Cardiac atrium fibroblast (primary cell): ENCODE measurements around the gene DENND6B. TPM values are rescaled to one million over a fixed set of nuclear protein-coding genes. Genes with fewer than 3 reads are reported as not detected.

Experiments used
- total RNA-seq: library from RNA; depleted of rRNA; stranded (reverse); fragments of >200 nt; gene quantifications from 2 replicates; pipeline ENCODE4 v1.2.3, GENCODE V29; 2015

DENND6B gene, protein sequence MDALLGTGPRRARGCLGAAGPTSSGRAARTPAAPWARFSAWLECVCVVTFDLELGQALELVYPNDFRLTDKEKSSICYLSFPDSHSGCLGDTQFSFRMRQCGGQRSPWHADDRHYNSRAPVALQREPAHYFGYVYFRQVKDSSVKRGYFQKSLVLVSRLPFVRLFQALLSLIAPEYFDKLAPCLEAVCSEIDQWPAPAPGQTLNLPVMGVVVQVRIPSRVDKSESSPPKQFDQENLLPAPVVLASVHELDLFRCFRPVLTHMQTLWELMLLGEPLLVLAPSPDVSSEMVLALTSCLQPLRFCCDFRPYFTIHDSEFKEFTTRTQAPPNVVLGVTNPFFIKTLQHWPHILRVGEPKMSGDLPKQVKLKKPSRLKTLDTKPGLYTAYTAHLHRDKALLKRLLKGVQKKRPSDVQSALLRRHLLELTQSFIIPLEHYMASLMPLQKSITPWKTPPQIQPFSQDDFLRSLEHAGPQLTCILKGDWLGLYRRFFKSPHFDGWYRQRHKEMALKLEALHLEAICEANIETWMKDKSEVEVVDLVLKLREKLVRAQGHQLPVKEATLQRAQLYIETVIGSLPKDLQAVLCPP
- 0.81 and 4.5 TPM in 2 replicates for total RNA-seq

DNA sequence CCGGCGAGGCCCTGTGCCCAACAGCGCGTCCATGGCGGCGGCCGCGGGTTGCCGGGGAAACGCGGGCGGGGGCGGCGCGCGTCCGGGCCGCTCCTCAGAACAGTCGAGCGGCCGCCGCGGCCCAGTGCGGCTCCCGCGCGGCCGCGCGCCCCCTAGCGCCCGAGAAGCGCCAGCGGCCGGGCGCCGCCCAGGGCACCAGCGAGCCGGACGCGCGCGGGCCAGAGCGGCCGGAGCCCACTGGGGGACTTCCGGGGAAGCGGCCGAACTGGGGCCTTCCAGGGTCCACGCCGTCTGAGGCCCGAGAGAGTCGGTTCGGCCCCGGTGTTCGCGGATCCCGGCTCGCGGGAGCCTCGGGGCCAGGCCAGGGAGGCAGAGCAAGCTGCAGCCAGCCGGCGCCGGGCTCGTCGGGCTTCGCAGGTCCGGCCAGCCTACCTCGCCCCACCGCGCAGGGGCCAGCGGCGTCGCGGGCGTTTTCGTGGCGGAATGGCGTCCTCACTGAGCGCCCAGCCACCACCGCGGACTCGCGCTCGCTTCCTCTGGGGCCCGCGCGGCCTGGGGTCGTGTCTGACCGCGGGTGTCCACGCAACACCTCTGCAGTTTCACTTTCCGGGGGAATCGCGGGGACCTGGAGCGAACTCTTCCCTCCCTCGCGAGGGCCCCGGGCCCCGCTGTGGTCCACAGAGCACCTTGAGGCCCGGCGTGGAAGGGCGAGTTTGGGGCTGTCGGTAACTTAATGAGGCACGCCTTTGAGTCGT lies at the start of gene DENND6B:
Gene DENND6B (minus strand): TSS at position 57 of the 755 bp plus-strand sequence. CDS start 24 bp downstream, at position 33.

DNA sequence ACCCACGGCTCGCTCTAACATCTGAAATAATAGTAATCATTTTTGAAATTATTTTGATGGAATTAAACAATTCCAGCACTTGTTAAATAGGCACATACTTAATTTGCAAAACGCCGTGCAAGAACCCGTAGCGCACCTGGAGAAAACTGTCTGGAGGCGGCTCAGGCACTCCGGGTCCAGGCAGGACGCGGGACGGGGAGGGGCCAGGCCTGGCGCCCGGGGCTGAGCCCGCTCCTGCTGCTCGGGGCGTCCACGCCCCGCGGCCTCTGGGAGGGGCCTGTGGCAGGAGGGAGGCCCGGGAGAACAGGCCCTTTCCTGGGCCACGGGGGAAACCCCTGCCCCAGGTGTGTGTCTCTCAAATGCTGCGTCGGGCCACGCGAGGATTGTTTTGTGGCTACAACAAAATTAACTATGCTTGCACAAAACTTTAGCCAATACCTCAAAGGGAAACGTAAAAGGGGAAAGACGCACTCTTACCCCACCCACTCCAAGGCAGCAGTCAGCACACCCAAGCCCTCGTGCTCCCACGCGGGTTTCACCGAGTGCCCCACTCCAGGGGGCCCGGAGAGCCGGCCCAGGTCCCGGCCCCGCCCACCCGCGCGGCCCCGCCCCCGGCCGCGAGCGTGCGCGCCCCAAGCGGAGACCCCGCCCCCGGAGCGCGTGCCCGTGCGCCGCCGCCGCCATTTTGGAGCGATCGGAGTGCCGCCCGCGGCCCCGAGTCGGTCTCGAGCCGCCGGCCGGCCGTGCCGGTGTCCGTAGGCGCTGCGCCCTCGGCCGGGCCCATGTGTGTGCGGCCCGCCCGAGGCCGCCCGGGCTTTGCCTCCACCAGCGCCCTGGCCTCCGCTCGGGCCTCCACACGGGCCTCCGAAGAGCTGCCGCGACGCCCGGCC lies 16.1 kb upstream of the DENND6B start, which contains the start of gene PPP6R2:
Gene PPP6R2 (plus strand): TSS at position 677 of the 890 bp plus-strand sequence. CDS start 50,582 bp downstream, outside the sequence.

GRCh38 chr22:50306753-50307749 lies 19.8 kb downstream of the DENND6B start, which contains the start of gene PLXNB2:
Gene PLXNB2 (minus strand): TSS chr22:50307646. CDS start chr22:50290584, 17,062 bp downstream.

GRCh38 chr22:50269970-50270665 lies 56.7 kb downstream of the DENND6B start, which contains the start of gene MAPK11:
Gene MAPK11 (minus strand): TSS chr22:50270380. CDS start chr22:50270292, 88 bp downstream.

GRCh38 chr22:50261615-50262459 lies 65.0 kb downstream of the DENND6B start, which contains the start of gene MAPK12:
Gene MAPK12 (minus strand): TSS chr22:50261683. CDS start chr22:50261509, 174 bp downstream.

Other genes starting within 250 kb of the DENND6B start
- gene MLC1, start 241.6 kb downstream of the DENND6B start, total RNA-seq, result 1.1 and 1.6 TPM in 2 replicates
- 2.1 and 3.6 TPM in 2 replicates for gene MOV10L1, start 237.0 kb downstream of the DENND6B start, total RNA-seq
- 0.65 and 1.1 TPM in 2 replicates for gene PANX2, start 156.3 kb downstream of the DENND6B start, total RNA-seq
- gene TRABD, start 141.1 kb downstream of the DENND6B start, total RNA-seq, result 23.5 and 27.1 TPM in 2 replicates
- 18.3 and 19.5 TPM in 2 replicates for gene SELENOO, start 126.0 kb downstream of the DENND6B start, total RNA-seq
- gene TUBGCP6, start 82.0 kb downstream of the DENND6B start, total RNA-seq, result 25.6 and 27.3 TPM in 2 replicates
- gene HDAC10, start 75.7 kb downstream of the DENND6B start, total RNA-seq, result 19.0 and 19.1 TPM in 2 replicates
- 37.4 and 43.9 TPM in 2 replicates for gene MAPK12, start 65.3 kb downstream of the DENND6B start, total RNA-seq
- 12.6 and 14.4 TPM in 2 replicates for gene MAPK11, start 56.6 kb downstream of the DENND6B start, total RNA-seq
- 84.8 and 155 TPM in 2 replicates for gene PLXNB2, start 19.4 kb downstream of the DENND6B start, total RNA-seq
- gene PPP6R2, start 16.3 kb upstream of the DENND6B start, total RNA-seq, result 47.3 and 51.6 TPM in 2 replicates
- gene SBF1, start 148.0 kb upstream of the DENND6B start, total RNA-seq, result 48.1 and 49.5 TPM in 2 replicates
- 10.2 and 10.8 TPM in 2 replicates for gene ADM2, start 154.5 kb upstream of the DENND6B start, total RNA-seq
- not detected in 2 replicates for gene MIOX, start 159.8 kb upstream of the DENND6B start, total RNA-seq
- 92.3 and 98.9 TPM in 2 replicates for gene LMF2, start 180.7 kb upstream of the DENND6B start, total RNA-seq
- 20.0 and 24.9 TPM in 2 replicates for gene NCAPH2, start 181.2 kb upstream of the DENND6B start, total RNA-seq
- 0.81 and 1.6 TPM in 2 replicates for gene SCO2, start 198.6 kb upstream of the DENND6B start, total RNA-seq
- gene TYMP, start 203.0 kb upstream of the DENND6B start, total RNA-seq, result 48.4 and 51.1 TPM in 2 replicates
- not detected in 2 replicates for gene KLHDC7B, start 218.9 kb upstream of the DENND6B start, total RNA-seq
- gene SYCE3, start 235.9 kb upstream of the DENND6B start, total RNA-seq, result not detected in 2 replicates